ENCODE results near the gene TMEM61.
"Not testable (repeated sequence)": the region's sequence is repeated elsewhere in the genome, so short reads cannot be mapped to it uniquely, and the experiment has no call there.

The TMEM61 gene

GRCh38 chr1:54980528-54981241, at the start of gene TMEM61:
TMEM61 (plus strand) TSS chr1:54980628; CDS start chr1:54981066, 438 bp downstream.
- DNase-seq (ENCODE audit: low spot score) (no peak), FAIRE-seq (no peak)

- DNase-seq (ENCODE audit: low spot score) (no peak), FAIRE-seq (no peak)
These were observed 49.1 kb upstream of the TMEM61 start for GRCh38 chr1:54931275-54931840.

- FAIRE-seq; DNase-seq (ENCODE audit: low spot score): not testable (repeated sequence)
These were observed 46.3 kb upstream of the TMEM61 start for GRCh38 chr1:54934081-54934480.

DNA sequence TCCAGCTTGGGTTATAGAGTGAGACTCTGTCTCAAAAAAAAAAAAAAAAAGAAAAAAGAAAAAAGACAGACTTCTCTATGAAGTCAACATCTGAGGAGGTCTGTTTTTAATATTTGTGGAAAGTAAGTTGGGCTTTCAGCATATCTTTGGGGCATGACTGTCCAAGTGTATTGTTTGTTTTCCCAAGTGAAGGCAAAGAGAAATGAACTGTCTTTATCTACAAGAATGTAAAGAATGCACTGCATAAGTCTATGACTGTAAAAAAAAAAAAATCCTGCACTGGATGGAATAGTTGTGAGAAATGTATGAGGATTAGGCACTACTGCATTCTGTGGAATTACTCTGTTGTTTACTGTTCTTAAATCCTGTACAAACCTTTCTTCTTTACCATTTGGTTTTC, 45.6 kb upstream of the TMEM61 start:
- peak; percentile 79 for DNase-seq (ENCODE audit: low spot score)
- FAIRE-seq, result peak; percentile 79

- DNase-seq (ENCODE audit: low spot score) (no peak), FAIRE-seq (no peak)
These were observed 43.6 kb upstream of the TMEM61 start for GRCh38 chr1:54936791-54937190.

DNA sequence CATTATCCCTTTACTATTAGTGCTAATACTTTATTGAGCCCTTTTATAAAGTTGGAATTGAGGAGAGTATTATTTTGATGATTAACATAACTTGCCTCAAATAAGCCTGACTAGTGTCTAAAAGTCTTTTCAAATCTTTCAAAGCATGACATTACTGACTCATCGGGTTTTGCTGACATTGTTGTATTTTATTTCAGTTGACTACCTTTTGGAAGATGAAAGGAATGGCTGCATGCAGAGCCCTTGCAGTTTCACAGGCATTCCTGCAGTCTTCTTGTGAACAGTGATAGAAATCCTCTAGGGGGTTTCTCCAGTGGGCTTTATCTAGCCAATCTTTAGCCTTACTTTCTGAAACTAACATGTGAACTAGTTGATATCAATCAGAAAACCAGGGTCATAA, 43.0 kb upstream of the TMEM61 start:
- FAIRE-seq (peak; percentile 84), DNase-seq (ENCODE audit: low spot score) (peak; percentile 41)

DNA sequence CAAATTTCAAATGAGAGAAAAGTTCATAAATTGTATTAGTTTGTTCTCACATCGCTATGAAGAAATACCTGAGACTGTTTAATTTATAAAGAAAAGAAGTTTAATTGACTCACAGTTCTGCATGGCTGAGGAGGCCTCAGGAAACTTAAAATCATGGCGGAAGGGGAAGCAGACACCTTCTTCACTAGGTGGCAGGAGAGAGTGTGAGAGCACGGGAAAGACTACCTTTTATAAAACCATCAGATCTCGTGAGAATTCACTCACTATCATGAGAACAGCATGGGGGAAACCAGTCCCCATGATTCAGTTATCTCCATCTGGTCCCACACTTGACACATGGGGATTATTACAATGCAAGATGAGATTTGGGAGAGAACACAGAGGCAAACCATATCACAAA, 41.5 kb upstream of the TMEM61 start:
- not testable (repeated sequence) for FAIRE-seq; DNase-seq (ENCODE audit: low spot score)

- FAIRE-seq (no peak), DNase-seq (ENCODE audit: low spot score) (no peak)
These were observed 40.4 kb upstream of the TMEM61 start for GRCh38 chr1:54940042-54940441.

- FAIRE-seq, result no peak
- no peak for DNase-seq (ENCODE audit: low spot score)
These were observed 37.5 kb upstream of the TMEM61 start for GRCh38 chr1:54942976-54943375.

GRCh38 chr1:54944610-54945392, 35.6 kb upstream of the TMEM61 start:
- FAIRE-seq (peak; percentile 68), DNase-seq (ENCODE audit: low spot score) (peak; percentile 60)

- no peak for FAIRE-seq
- DNase-seq (ENCODE audit: low spot score), result no peak
These were observed 35.0 kb upstream of the TMEM61 start for GRCh38 chr1:54945393-54945936.

DNA sequence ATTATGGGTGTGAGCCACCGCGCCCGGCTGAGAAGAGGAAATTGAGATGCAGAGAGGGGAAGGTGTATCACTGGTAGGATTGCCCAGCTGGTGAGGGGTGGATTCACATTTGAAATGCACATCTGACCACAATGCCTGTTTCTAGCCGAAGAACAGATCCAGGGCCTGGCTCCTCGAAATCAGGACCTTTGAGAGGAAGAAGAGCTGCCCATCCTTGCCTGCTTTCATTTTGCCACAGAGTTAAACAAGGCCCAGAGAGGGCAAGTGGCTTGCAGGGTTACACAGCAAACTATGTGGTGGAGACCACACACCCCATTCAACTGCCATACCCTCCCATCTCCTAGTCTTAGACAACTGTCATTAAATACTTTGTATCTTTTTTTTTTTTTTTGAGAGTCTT, 32.9 kb upstream of the TMEM61 start:
- DNase-seq (ENCODE audit: low spot score) (no peak), FAIRE-seq (no peak)

GRCh38 chr1:54949053-54949452, 31.4 kb upstream of the TMEM61 start:
- no peak for FAIRE-seq
- DNase-seq (ENCODE audit: low spot score), result no peak

GRCh38 chr1:54950006-54950368, 30.4 kb upstream of the TMEM61 start:
- FAIRE-seq (no peak), DNase-seq (ENCODE audit: low spot score) (no peak)

GRCh38 chr1:54950369-54951163, 29.9 kb upstream of the TMEM61 start:
- FAIRE-seq (peak; percentile 62), DNase-seq (ENCODE audit: low spot score) (peak; percentile 65)

- DNase-seq (ENCODE audit: low spot score) (no peak), FAIRE-seq (no peak)
These were observed 28.6 kb upstream of the TMEM61 start for GRCh38 chr1:54951810-54952226.

GRCh38 chr1:54952950-54953718, 27.3 kb upstream of the TMEM61 start:
- DNase-seq (ENCODE audit: low spot score) (peak; percentile 48), FAIRE-seq (peak; percentile 46)

GRCh38 chr1:54953846-54954245, 26.6 kb upstream of the TMEM61 start:
- FAIRE-seq, result no peak

DNA sequence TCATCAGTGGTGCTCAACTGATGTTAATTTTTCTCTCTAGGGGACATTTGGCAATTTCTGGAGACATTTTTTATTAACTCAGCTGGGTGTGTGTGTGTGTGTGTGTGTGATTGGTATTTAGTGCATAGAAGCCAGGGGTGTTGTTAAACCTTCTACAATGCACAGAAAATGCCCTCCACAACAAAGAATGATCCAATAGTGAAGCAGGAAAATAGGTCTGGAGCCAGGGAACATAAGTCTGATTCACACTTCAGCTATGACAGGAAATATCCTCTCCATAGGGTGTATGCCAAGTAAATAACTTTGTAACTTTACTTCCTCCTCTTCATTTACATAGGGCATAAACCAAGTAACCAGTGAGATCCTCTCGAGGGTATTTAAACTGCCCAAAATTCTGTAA, 25.1 kb upstream of the TMEM61 start:
- FAIRE-seq, result no peak
- DNase-seq (ENCODE audit: low spot score), result peak; percentile 42

More at GRCh38 chr1:54953846-54954245, 26.6 kb upstream of the TMEM61 start:
- no peak for DNase-seq (ENCODE audit: low spot score)

DNA sequence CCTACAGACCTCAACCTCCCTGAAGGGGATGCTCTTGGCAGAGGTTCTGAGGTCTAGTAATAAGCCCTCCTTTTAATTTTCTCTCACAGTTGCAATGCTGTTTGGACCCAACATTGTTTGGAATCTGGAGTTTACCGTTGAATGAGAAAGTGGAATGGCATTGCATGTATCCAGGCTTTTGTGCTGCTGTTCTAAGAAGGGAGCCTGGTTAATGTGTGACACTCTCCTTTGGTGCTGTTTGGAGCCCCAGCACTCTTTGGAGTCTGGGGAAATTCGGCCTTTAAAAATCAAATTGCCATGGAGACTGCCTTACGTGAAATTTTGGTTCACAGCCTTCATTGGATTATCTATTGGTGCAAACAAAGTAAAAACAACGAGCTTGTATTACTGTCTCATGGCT, 23.7 kb upstream of the TMEM61 start:
- FAIRE-seq, result no peak
- no peak for DNase-seq (ENCODE audit: low spot score)

All from RCC 7860 (cell line).